K562 (cell line): ENCODE measurements around the gene TRMT2A. TPM values are rescaled to one million over a fixed set of nuclear protein-coding genes. Genes with fewer than 3 reads are reported as not detected.

Source experiments
- ATAC-seq: fragments of 200-7000 bp; cut with Tn5 transposase; 3 replicates; pipeline ENCODE4 v1.9.1; 2020; ENCODE audit warnings: moderate library complexity
- BruUV-seq: library from RNA; stranded (reverse); fragments of 400-500 nt; replicated peaks from 2 replicates; lab custom pipeline; 2021; lab: Mats Ljungman, UMichigan
- CTCF ChIA-PET: fragments of 300-600 bp; formaldehyde crosslinking; extraction: SDS; loops from one replicate; lab custom pipeline; 2021; ENCODE audit warnings: low intra/inter-chr PET ratio; lab: Yijun Ruan, JAX
- POLR2A ChIA-PET: fragments of 300-600, 350-650 bp; sonication (Branson Sonifier 250); formaldehyde crosslinking; extraction: SDS; loops from one replicate; lab custom pipeline; 2021; ENCODE audit warnings: antibody characterized with exemption, inconsistent platforms; lab: Yijun Ruan, JAX
- DNase-seq, 4 experiments: peaks; one replicate each; pipeline versions ENCODE4 v3.0.0 to v3.0.0-alpha.2; 2011 to 2018; ENCODE audit warnings: low spot score in 3 of 4, mixed read lengths in 3 of 4; ENCODE audit errors: extremely low read depth in 1 of 4
- FAIRE-seq: peaks from 2 replicates; lab custom pipeline; 2011; peaks lifted over from hg19 to GRCh38; lab: Jason Lieb, UNC
- H2AFZ ChIP-seq: 2 replicates; pipeline ENCODE4 v1.6.0; 2011; ENCODE audit warnings: low read depth, low read length, control low read depth, inconsistent platforms
- H3K27ac ChIP-seq: fragments of 200-600 bp; 3 replicates; pipeline ENCODE4 v1.8.0; 2011; ENCODE audit warnings: low read depth, mild to moderate bottlenecking, control low read depth, inconsistent platforms, low read length, moderate library complexity, mixed read lengths; ENCODE audit errors: extremely low read depth
- H3K27me3 ChIP-seq, 2 experiments: fragments of 300-600 bp in 1 of 2; 2 replicates in 1 of 2; 3 replicates in 1 of 2; pipeline versions ENCODE4 v1.6.0 to v1.8.0; 2011; ENCODE audit warnings: inconsistent platforms in 2 of 2, low read length in 2 of 2, mild to moderate bottlenecking in 1 of 2, mixed read lengths in 1 of 2, moderate library complexity in 1 of 2; ENCODE audit not compliant: control insufficient read depth in 2 of 2, insufficient read depth in 2 of 2
- H3K36me3 ChIP-seq: fragments of 300-600 bp; 3 replicates; pipeline ENCODE4 v1.8.0; 2011; ENCODE audit warnings: mild to moderate bottlenecking, low read length, inconsistent platforms; ENCODE audit not compliant: control insufficient read depth, insufficient read depth
- H3K4me1 ChIP-seq, 2 experiments: fragments of 200-600 bp in 1 of 2; replicated peaks in 1 of 2; 2 replicates in 1 of 2; 3 replicates in 1 of 2; pipeline versions ENCODE4 v1.5.1 to v1.8.0; 2011; ENCODE audit warnings: inconsistent platforms in 2 of 2, low read length in 2 of 2, mild to moderate bottlenecking in 1 of 2, mixed read lengths in 1 of 2, moderate library complexity in 1 of 2; ENCODE audit not compliant: control insufficient read depth in 2 of 2, insufficient read depth in 2 of 2
- H3K4me2 ChIP-seq: 2 replicates; pipeline ENCODE4 v1.6.1; 2011; ENCODE audit warnings: low read length, control low read depth, inconsistent platforms, mixed read lengths; ENCODE audit not compliant: insufficient read depth
- H3K4me3 ChIP-seq: fragments of 200-600 bp; sonication (generic), shearing (Covaris generic); 2 replicates; pipeline ENCODE4 v1.5.1; 2016; ENCODE audit warnings: control low read depth, inconsistent platforms
- H3K79me2 ChIP-seq: fragments of 200-600 bp; 3 replicates; pipeline ENCODE4 v1.8.0; 2011; ENCODE audit warnings: low read length, inconsistent platforms; ENCODE audit not compliant: control insufficient read depth, insufficient read depth
- H3K9ac ChIP-seq, 2 experiments: 2 replicates each; pipeline versions ENCODE4 v1.6.0 to v1.6.1; 2011; ENCODE audit warnings: low read depth in 2 of 2, low read length in 2 of 2, control low read depth in 1 of 2, inconsistent platforms in 1 of 2, mild to moderate bottlenecking in 1 of 2, mixed read lengths in 1 of 2; ENCODE audit not compliant: insufficient read depth in 1 of 2
- H3K9me1 ChIP-seq: one replicate; pipeline ENCODE4 v1.6.0; 2011; ENCODE audit warnings: inconsistent platforms, mild to moderate bottlenecking, low read length, moderate library complexity; ENCODE audit not compliant: control insufficient read depth, insufficient read depth
- H3K9me3 ChIP-seq: replicated peaks from 2 replicates; pipeline ENCODE4 v1.5.1; 2011; ENCODE audit warnings: low read depth, low read length, inconsistent platforms; ENCODE audit not compliant: control insufficient read depth, insufficient read depth
- H4K20me1 ChIP-seq: replicated peaks from 2 replicates; pipeline ENCODE4 v1.6.1; 2011; ENCODE audit warnings: low read length, inconsistent platforms, mixed read lengths; ENCODE audit not compliant: control insufficient read depth, insufficient read depth
- AFF1 ChIP-seq, 2 experiments: fragments of 450-650 bp; IDR thresholded peaks; 2 replicates each; pipeline ENCODE4 v1.6.1; 2018; ENCODE audit warnings: mild to moderate bottlenecking in 2 of 2, low read depth in 1 of 2; ENCODE audit not compliant: partially characterized antibody in 2 of 2
- ATF4 ChIP-seq: fragments of 450-650 bp; formaldehyde crosslinking; IDR thresholded peaks from 2 replicates; pipeline ENCODE4 v1.4.0; 2022; ENCODE audit warnings: mild to moderate bottlenecking, moderate library complexity
- BRD4 ChIP-seq: fragments of 200-600 bp; sonication (generic); IDR thresholded peaks from 2 replicates; pipeline ENCODE4 v1.6.1; 2017; ENCODE audit warnings: inconsistent platforms
- CCAR2 ChIP-seq: fragments of 200-400 bp; formaldehyde crosslinking; IDR thresholded peaks from 2 replicates; pipeline ENCODE4 v1.6.1; 2017; ENCODE audit warnings: mild to moderate bottlenecking, low read depth, low read length
- EHMT2 ChIP-seq: fragments of 450-650 bp; IDR thresholded peaks from 2 replicates; pipeline ENCODE4 v1.6.1; 2018; ENCODE audit warnings: antibody characterized with exemption
- HDAC2 ChIP-seq: fragments of 450-650 bp; IDR thresholded peaks from 2 replicates; pipeline ENCODE4 v1.6.1; 2016; ENCODE audit warnings: mild to moderate bottlenecking
- HDAC6 ChIP-seq: IDR thresholded peaks from 2 replicates; pipeline ENCODE4 v1.6.1; 2012; ENCODE audit warnings: low read depth, mild to moderate bottlenecking, control low read depth, inconsistent platforms, low read length, moderate library complexity
- JUND ChIP-seq, 2 experiments: IDR thresholded peaks; 2 replicates in 1 of 2; 3 replicates in 1 of 2; pipeline ENCODE4 v1.6.1; 2011; ENCODE audit warnings: borderline replicate concordance in 2 of 2, low read depth in 2 of 2, low read length in 2 of 2, improper control_type of control experiment in 1 of 2, missing biosample characterization in 1 of 2, missing genetic modification characterization in 1 of 2, missing genetic modification reagents in 1 of 2
- NR2C2 ChIP-seq, 2 experiments: fragments of 200-800 bp in 1 of 2; sonication (Bioruptor generic) in 1 of 2; sonication (generic) in 1 of 2; formaldehyde crosslinking in 1 of 2; IDR thresholded peaks; 2 replicates each; pipeline versions ENCODE4 v1.6.1 to v1.8.0; 2016 to 2022; ENCODE audit warnings: mild to moderate bottlenecking in 1 of 2, missing compliant biosample characterization in 1 of 2, missing genetic modification characterization in 1 of 2, missing genetic modification reagents in 1 of 2
- OTX1 ChIP-seq: fragments of 450-650 bp; formaldehyde crosslinking; IDR thresholded peaks from 2 replicates; pipeline ENCODE4 v1.4.0; 2022; ENCODE audit warnings: mild to moderate bottlenecking
- PHB2 ChIP-seq: fragments of 450-650 bp; IDR thresholded peaks from 2 replicates; pipeline ENCODE4 v1.6.1; 2017; ENCODE audit warnings: low read depth
- PTBP1 ChIP-seq: fragments of 200-400 bp; formaldehyde crosslinking; IDR thresholded peaks from 2 replicates; pipeline ENCODE4 v1.6.1; 2017; ENCODE audit warnings: low read depth, low read length
- SMAD3 ChIP-seq: fragments of 450-650 bp; formaldehyde crosslinking; conservative IDR thresholded peaks from 2 replicates; pipeline ENCODE4 v1.4.0; 2020; ENCODE audit warnings: mild to moderate bottlenecking
- WHSC1 ChIP-seq: IDR thresholded peaks from one replicate; pipeline ENCODE4 v1.6.1; 2012; ENCODE audit warnings: low read length, control low read depth, inconsistent platforms
- ZNF224 ChIP-seq: sonication (generic); formaldehyde crosslinking; IDR thresholded peaks from 2 replicates; pipeline ENCODE4 v1.8.0; 2022; ENCODE audit warnings: mild to moderate bottlenecking, missing genetic modification reagents
- ZNF347 ChIP-seq: fragments of 450-650 bp; formaldehyde crosslinking; IDR thresholded peaks from 2 replicates; pipeline ENCODE4 v1.4.0; 2020; ENCODE audit warnings: low read depth, mild to moderate bottlenecking, moderate library complexity
- ZNF668 ChIP-seq: fragments of 250-450 bp; sonication (Bioruptor Pico); IDR thresholded peaks from 2 replicates; pipeline ENCODE4 v1.8.0; 2022; ENCODE audit warnings: mild to moderate bottlenecking, inconsistent platforms
- WGBS: fragments of 100-300 bp; shearing (Covaris generic); methylation state at CpG from one replicate; pipeline ENCODE4 v1.1.6; 2016; ENCODE audit warnings: low coverage, mixed read lengths; ENCODE audit not compliant: insufficient coverage; ENCODE audit errors: missing lambda C conversion rate; 5-methylcytosine and 5-hydroxymethylcytosine counted together
- in situ Hi-C: fragments of 300-500 bp; cut with MboI; formaldehyde crosslinking; loops from 4 replicates; pipeline ENCODE4 v1.15.0; 2018; ENCODE audit warnings: inconsistent platforms, mixed read lengths
- intact Hi-C: fragments of 100-400 bp; cut with micrococcal nuclease; formaldehyde crosslinking; loops from 2 replicates; pipeline ENCODE4 v1.14.2; 2022
- polyA plus RNA-seq, 8 experiments: library from polyadenylated mRNA; depleted of rRNA in 4 of 8; stranded (reverse) in 5 of 8; unstranded in 3 of 8; fragments of >200 nt; fragmentation: Nextera tagmentation in 2 of 8; fragmentation: Illumina TruSeq in 1 of 8; extraction: Ambion mirVana in 2 of 8; extraction: Trizol in 1 of 8; gene quantifications; 2 replicates each; pipeline versions ENCODE4 v1.2.1 to v1.2.3, GENCODE V29; 2011 to 2014; ENCODE audit warnings: inconsistent platforms in 1 of 8, missing spikeins in 1 of 8
- total RNA-seq, 7 experiments: library from RNA; depleted of rRNA in 6 of 7; stranded (reverse); fragments of >200 nt in 6 of 7; fragmentation: Illumina TruSeq in 2 of 7; extraction: Trizol in 2 of 7; gene quantifications; 2 replicates each; pipeline versions ENCODE4 v1.2.1 to v1.2.3, GENCODE V29; 2011 to 2021; ENCODE audit warnings: low replicate concordance in 1 of 7

TRMT2A gene
- total and polyA plus RNA-seq, 9 of the 15 experiments (the other 6 are each of a cell fraction or from before 2014, with no cell fraction given) = 1.6 to 265 (median 140) TPM

DNA sequence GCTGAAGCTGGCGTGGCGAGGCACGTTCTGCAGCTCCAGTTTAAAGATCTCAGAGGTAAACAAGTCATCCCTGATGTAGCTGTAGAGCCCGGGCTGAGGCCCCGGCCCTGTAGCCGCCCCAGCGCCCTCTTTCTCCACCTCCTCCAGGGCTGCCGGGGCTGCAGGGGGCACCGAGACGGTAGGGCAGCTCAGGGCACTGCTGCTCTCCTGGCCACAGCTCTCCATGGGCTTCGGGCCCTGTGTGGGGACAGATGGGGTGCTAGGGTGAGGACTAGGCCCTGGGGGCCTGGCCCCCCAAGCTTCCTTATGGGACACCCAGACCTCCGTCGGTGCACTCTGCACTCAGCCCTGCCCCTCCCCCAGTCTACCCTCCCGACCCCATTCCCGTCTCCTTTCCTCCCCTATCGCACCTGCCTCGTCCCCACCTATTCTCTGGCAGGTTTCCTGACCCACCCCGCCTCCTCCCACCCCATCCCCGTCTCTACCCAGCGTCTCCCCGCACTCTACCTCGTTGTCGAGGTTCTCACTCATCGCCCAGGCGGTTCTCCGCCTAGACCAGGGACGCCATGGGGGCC, 563 bp downstream of the TRMT2A start:
- 5% methylated on average over 23 of the region's 27 CpGs for WGBS
- no peaks in the 10 kb centered on the region for H3K9me3 ChIP-seq
- ATAC-seq = peak; percentile 48
- H3K27me3 ChIP-seq = no peaks in the 10 kb centered on the region
- peak overlapping the region; percentile 94 for H2AFZ ChIP-seq
- intact Hi-C loops = loop anchor here (2.0 to 5.0 kb wide), 2 partner anchors 262 to 384 kb away; partner anchors contain the start of genes GNB1L and RTL10
- H3K27ac ChIP-seq = peak overlapping the region; percentile 94
- DNase-seq = peak in 3 of 4 experiments; percentile 88 to 99 (median 99)
- peak overlapping the region; percentile 63 for H3K4me3 ChIP-seq
- BruUV-seq = TSS peak; percentile 66
- in situ Hi-C loops = loop anchor here (10.0 kb wide), 1 partner anchor 392 kb away; the partner anchor contains the start of gene GP1BB
- H3K36me3 ChIP-seq = peaks cover 84% of the 10 kb centered on the region
- ChIA-PET CTCF (interaction anchor here (0.6 kb wide), 1 partner anchor 394 kb away, joined by 3 read pairs; no protein-coding TSS in a partner anchor), POLR2A (interaction anchor here (0.6 to 20.7 kb wide), 24 partner anchors 9 to 370 kb away, joined by 3 to 513 read pairs (median 5); partner anchors contain the start of genes TANGO2 and ZDHHC8)
- peak overlapping the region; percentile 97 for H3K4me2 ChIP-seq
- H3K9ac ChIP-seq = peak overlapping the region; percentile 95 to 99
- no peaks in the 10 kb centered on the region for H3K9me1 ChIP-seq
- no peak for FAIRE-seq
- H4K20me1 ChIP-seq = peaks cover 28% of the 10 kb centered on the region; the same call in 1 of the 2 replicates
- peaks cover 25 to 90% of the 10 kb centered on the region in 2 experiments for H3K4me1 ChIP-seq
- peaks cover 69% of the 10 kb centered on the region for H3K79me2 ChIP-seq
- TF ChIP-seq PTBP1 (no peak), SMAD3 (CRISPR knock-in tag) (0 out of 2 replicates have a peak, but pooled peaks have one; percentile 43), HDAC6 (peak; percentile 78; the same call in 1 of the 2 replicates), ZNF668 (CRISPR knock-in tag) (no peak), JUND (IDR thresholded peaks at IDR 0.05; ENCODE audit: borderline replicate concordance, low read depth, low read length) (no peak), JUND (tag; IDR thresholded peaks at IDR 0.05; ENCODE audit: borderline replicate concordance, low read depth, low read length) (no peak), ATF4 (CRISPR knock-in tag) (peak; percentile 47; the same call in 1 of the 2 replicates), EHMT2 (peak; percentile 63; the same call in 1 of the 2 replicates), BRD4 (peak; percentile 88; the same call in 1 of the 2 replicates), OTX1 (peak; percentile 93), PHB2 (peak; percentile 62; the same call in 1 of the 2 replicates), HDAC2 (no peak), NR2C2 (CRISPR knock-in tag; IDR thresholded peaks at IDR 0.05) (no peak), NR2C2 (tag; IDR thresholded peaks at IDR 0.05) (no peak), AFF1 (IDR thresholded peaks at IDR 0.05; ENCODE audit: low read depth in 1 of 2, partially characterized antibody in 2 of 2) (peak; percentile 56 to 90), ZNF347 (CRISPR knock-in tag) (0 out of 2 replicates have a peak, but pooled peaks have one; percentile 24), WHSC1 (peak; percentile 31), ZNF224 (CRISPR knock-in tag) (no peak), CCAR2 (no peak)
